ENCODE measurements around the gene PASK.
A peak's percentile ranks its signal among the peaks of the same experiment; 100 is the strongest.

Gene PASK

GRCh38 chr2:241180495-241180894 lies 31.2 kb upstream of the PASK start:
- no peak for DNase-seq (ENCODE audit: low read depth in 1 of 2, low spot score in 1 of 2)

- no peak for DNase-seq (ENCODE audit: low read depth in 1 of 2, low spot score in 1 of 2)
These were observed 30.6 kb upstream of the PASK start for GRCh38 chr2:241179899-241180298.

GRCh38 chr2:241178961-241179360 lies 29.7 kb upstream of the PASK start:
- DNase-seq (ENCODE audit: low read depth in 1 of 2, low spot score in 1 of 2): no peak

GRCh38 chr2:241177526-241178334 lies 28.5 kb upstream of the PASK start:
- no peak for DNase-seq (ENCODE audit: low read depth in 1 of 2, low spot score in 1 of 2)

- DNase-seq (ENCODE audit: low read depth in 1 of 2, low spot score in 1 of 2): no peak
These were observed 24.3 kb upstream of the PASK start for GRCh38 chr2:241173557-241173956.

- DNase-seq (ENCODE audit: low read depth in 1 of 2, low spot score in 1 of 2): no peak
These were observed 19.1 kb upstream of the PASK start for GRCh38 chr2:241168366-241168765.

GRCh38 chr2:241163601-241164118 lies 14.4 kb upstream of the PASK start:
- DNase-seq (ENCODE audit: low read depth in 1 of 2, low spot score in 1 of 2): no peak

- no peak for DNase-seq (ENCODE audit: low read depth in 1 of 2, low spot score in 1 of 2)
These were observed 12.5 kb upstream of the PASK start for GRCh38 chr2:241161646-241162281.

- DNase-seq (ENCODE audit: low read depth in 1 of 2, low spot score in 1 of 2): no peak
These were observed 11.0 kb upstream of the PASK start for GRCh38 chr2:241160318-241160717.

- no peak for DNase-seq (ENCODE audit: low read depth in 1 of 2, low spot score in 1 of 2)
These were observed 9.8 kb upstream of the PASK start for GRCh38 chr2:241159116-241159515.

- no peak for DNase-seq (ENCODE audit: low read depth in 1 of 2, low spot score in 1 of 2)
These were observed 9.3 kb upstream of the PASK start for GRCh38 chr2:241158546-241158900.

GRCh38 chr2:241157841-241158545 lies 8.7 kb upstream of the PASK start:
- DNase-seq (ENCODE audit: low read depth in 1 of 2, low spot score in 1 of 2): no peak

GRCh38 chr2:241156971-241157441 lies 7.7 kb upstream of the PASK start:
- no peak for DNase-seq (ENCODE audit: low read depth in 1 of 2, low spot score in 1 of 2)

- DNase-seq (ENCODE audit: low read depth in 1 of 2, low spot score in 1 of 2): no peak
These were observed 6.7 kb upstream of the PASK start for GRCh38 chr2:241155936-241156335.

GRCh38 chr2:241154915-241155314 lies 5.6 kb upstream of the PASK start:
- DNase-seq (ENCODE audit: low read depth in 1 of 2, low spot score in 1 of 2): peak in 1 of 2 donors; percentile 15

- no peak for DNase-seq (ENCODE audit: low read depth in 1 of 2, low spot score in 1 of 2)
These were observed 4.3 kb upstream of the PASK start for GRCh38 chr2:241153616-241154015.

- no peak for DNase-seq (ENCODE audit: low read depth in 1 of 2, low spot score in 1 of 2)
These were observed 2.8 kb upstream of the PASK start for GRCh38 chr2:241151934-241152660.

GRCh38 chr2:241150660-241151530 lies 1.6 kb upstream of the PASK start:
- no peak for DNase-seq (ENCODE audit: low read depth in 1 of 2, low spot score in 1 of 2)

GRCh38 chr2:241149925-241150659 lies 820 bp upstream of the PASK start, which contains the start of gene PPP1R7:
Gene PPP1R7, plus strand, starts transcription at chr2:241150467. Its CDS starts 29 bp downstream, at chr2:241150496.
- DNase-seq (ENCODE audit: low read depth in 1 of 2, low spot score in 1 of 2): peak; percentile 82 to 92

- DNase-seq (ENCODE audit: low read depth in 1 of 2, low spot score in 1 of 2): no peak
These were observed 328 bp upstream of the PASK start for GRCh38 chr2:241149675-241149924.

All from activated CD4-positive, alpha-beta T cell treated with anti-CD3 and anti-CD28 coated beads, Interleukin-2, amount 50 U/mL, for 24 hours (primary cell).